PC-9 (cell line): ENCODE results near the gene CPB1. TPM values are rescaled to one million over a fixed set of nuclear protein-coding genes. Genes with fewer than 3 reads are reported as not detected.

Experiments used
- BruUV-seq: library from RNA; stranded (reverse); fragments of 400-500 nt; replicated peaks from 2 replicates; lab custom pipeline; 2021; lab: Mats Ljungman, UMichigan
- CTCF ChIA-PET: fragments of 300-600 bp; sonication (Branson Sonifier 250); formaldehyde crosslinking; loops from one replicate; lab custom pipeline; 2022; ENCODE audit warnings: antibody characterized with exemption; lab: Charles Lee
- POLR2A ChIA-PET: fragments of 300-600 bp; sonication (Branson Sonifier 250); formaldehyde crosslinking; loops from one replicate; lab custom pipeline; 2022; ENCODE audit warnings: antibody characterized with exemption; ENCODE audit not compliant: unreplicated experiment; lab: Charles Lee
- DNase-seq, 2 experiments: peaks; one replicate each; pipeline versions ENCODE4 v3.0.0 to v3.0.0-alpha.2; 2015 to 2022; ENCODE audit warnings: mixed read lengths in 1 of 2
- H2AFZ ChIP-seq: fragments of 200-600 bp; sonication (generic); 2 replicates; pipeline ENCODE4 v1.8.1; 2017; ENCODE audit warnings: antibody characterized with exemption
- H3F3A ChIP-seq: fragments of 200-600 bp; sonication (generic); 2 replicates; pipeline ENCODE4 v1.8.1; 2017; ENCODE audit warnings: antibody characterized with exemption, mild to moderate bottlenecking, low read depth; ENCODE audit not compliant: insufficient read depth
- H3K27ac ChIP-seq: fragments of 200-600 bp; sonication (generic); 2 replicates; pipeline ENCODE4 v1.6.1; 2016; ENCODE audit warnings: mixed run types
- H3K27me3 ChIP-seq: fragments of 200-600 bp; sonication (generic); 2 replicates; pipeline ENCODE4 v1.6.1; 2016; ENCODE audit warnings: low read depth, mixed run types; ENCODE audit not compliant: insufficient read depth
- H3K36me3 ChIP-seq: fragments of 200-600 bp; sonication (generic); 2 replicates; pipeline ENCODE4 v1.6.1; 2016; ENCODE audit warnings: low read depth, mixed run types
- H3K4me1 ChIP-seq: fragments of 200-600 bp; sonication (generic); replicated peaks from 2 replicates; pipeline ENCODE4 v1.6.1; 2016; ENCODE audit warnings: mixed run types; ENCODE audit not compliant: insufficient read depth
- H3K4me2 ChIP-seq: fragments of 200-600 bp; sonication (generic); 2 replicates; pipeline ENCODE4 v1.6.1; 2017; ENCODE audit warnings: mixed run types
- H3K4me3 ChIP-seq: fragments of 200-600 bp; sonication (generic); 2 replicates; pipeline ENCODE4 v1.6.1; 2016; ENCODE audit warnings: mixed run types
- H3K79me2 ChIP-seq: fragments of 200-600 bp; sonication (generic); 2 replicates; pipeline ENCODE4 v1.6.1; 2017; ENCODE audit warnings: low read depth, mixed run types
- H3K9me2 ChIP-seq: fragments of 200-600 bp; sonication (generic); 2 replicates; pipeline ENCODE4 v1.8.1; 2017; ENCODE audit warnings: mild to moderate bottlenecking; ENCODE audit not compliant: insufficient read depth
- H3K9me3 ChIP-seq: fragments of 200-600 bp; sonication (generic); 2 replicates; pipeline ENCODE4 v1.8.1; 2016; ENCODE audit warnings: low read depth; ENCODE audit not compliant: insufficient read depth
- H4K20me1 ChIP-seq: fragments of 200-600 bp; sonication (generic); 2 replicates; pipeline ENCODE4 v1.8.1; 2017; ENCODE audit not compliant: insufficient read depth
- CTCF ChIP-seq: fragments of 200-600 bp; sonication (generic); conservative IDR thresholded peaks from 2 replicates; pipeline ENCODE4 v1.6.1; 2017; ENCODE audit warnings: mixed run types, antibody characterized with exemption, mild to moderate bottlenecking, moderate library complexity
- EZH2 ChIP-seq: fragments of 200-600 bp; sonication (generic); IDR thresholded peaks from 2 replicates; pipeline ENCODE4 v1.8.0; 2017; ENCODE audit warnings: antibody characterized with exemption, low read depth
- intact Hi-C: fragments of 100-400 bp; cut with micrococcal nuclease; formaldehyde crosslinking; loops from one replicate; pipeline ENCODE4 v1.10.0; 2022; ENCODE audit not compliant: unreplicated experiment
- total RNA-seq: library from RNA; stranded (reverse); gene quantifications from 2 replicates; pipeline ENCODE4 v1.2.3, GENCODE V29; 2021

CPB1 gene
- total RNA-seq, 1 experiment from 2014 or later = not detected

DNA sequence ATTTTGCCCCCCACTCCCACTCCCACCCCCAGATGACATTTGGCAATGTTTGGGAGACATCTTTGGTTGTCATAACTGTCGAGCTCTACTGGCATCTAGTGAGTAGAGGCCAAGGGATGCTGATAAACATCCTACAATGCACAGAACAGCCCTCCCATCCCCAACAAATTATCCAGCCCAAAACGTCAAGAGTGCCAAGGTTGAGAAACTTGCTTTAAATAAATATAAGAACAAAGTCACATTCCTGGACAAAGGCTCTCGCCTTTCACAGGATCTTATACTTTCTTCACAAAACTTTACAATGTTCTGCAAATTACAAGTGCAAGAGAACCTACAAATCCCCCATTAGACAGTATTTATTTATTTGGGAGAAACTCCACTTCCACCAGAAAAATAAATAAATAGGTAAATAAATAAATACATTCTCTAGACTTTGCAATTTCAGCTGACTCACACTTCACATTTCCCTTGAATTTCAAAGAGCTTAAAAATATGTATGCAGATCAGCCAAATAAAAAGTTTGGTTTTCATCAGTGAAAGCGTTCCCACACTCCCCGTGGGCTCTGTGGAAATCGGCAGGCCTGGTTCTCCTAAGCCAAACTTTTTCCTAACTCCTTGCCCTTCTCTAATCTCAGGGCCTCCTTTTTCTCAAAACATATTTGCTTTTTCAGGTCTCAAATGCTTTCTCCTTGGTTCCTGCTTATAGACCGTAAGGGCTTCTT, 24.8 kb downstream of the CPB1 start:
- CTCF ChIA-PET = no interaction called here
- Histone ChIP-seq H3K79me2 (no peaks in the 10 kb centered on the region), H2AFZ (no peak overlapping the region), H3K36me3 (no peaks in the 10 kb centered on the region), H3K4me3 (no peak overlapping the region), H3K4me2 (no peak overlapping the region), H4K20me1 (no peaks in the 10 kb centered on the region), H3K4me1 (no peaks in the 10 kb centered on the region), H3K9me3 (no peaks in the 10 kb centered on the region), H3K27ac (no peak overlapping the region), H3F3A (no peaks in the 10 kb centered on the region), H3K9me2 (no peaks in the 10 kb centered on the region), H3K27me3 (no peaks in the 10 kb centered on the region)
- BruUV-seq = no TSS peak
- DNase-seq = no peak
- TF ChIP-seq CTCF (no peak), EZH2 (no peak)
- POLR2A ChIA-PET = no interaction called here
- intact Hi-C loops = no loop called here

GRCh38 chr3:148853076-148853475, 25.5 kb downstream of the CPB1 start:
- TF ChIP-seq EZH2 (no peak), CTCF (no peak)
- H4K20me1 ChIP-seq = no peaks in the 10 kb centered on the region
- POLR2A ChIA-PET = no interaction called here
- no peaks in the 10 kb centered on the region for H3K36me3 ChIP-seq
- H2AFZ ChIP-seq = no peak overlapping the region
- BruUV-seq = no TSS peak
- no peaks in the 10 kb centered on the region for H3K27me3 ChIP-seq
- no peaks in the 10 kb centered on the region for H3K9me2 ChIP-seq
- intact Hi-C loops = no loop called here
- H3K4me1 ChIP-seq = no peaks in the 10 kb centered on the region
- no peak overlapping the region for H3K4me2 ChIP-seq
- no peaks in the 10 kb centered on the region for H3K9me3 ChIP-seq
- H3K4me3 ChIP-seq = no peak overlapping the region
- no peaks in the 10 kb centered on the region for H3F3A ChIP-seq
- no peaks in the 10 kb centered on the region for H3K79me2 ChIP-seq
- H3K27ac ChIP-seq = no peak overlapping the region
- CTCF ChIA-PET = no interaction called here
- no peak for DNase-seq

DNA sequence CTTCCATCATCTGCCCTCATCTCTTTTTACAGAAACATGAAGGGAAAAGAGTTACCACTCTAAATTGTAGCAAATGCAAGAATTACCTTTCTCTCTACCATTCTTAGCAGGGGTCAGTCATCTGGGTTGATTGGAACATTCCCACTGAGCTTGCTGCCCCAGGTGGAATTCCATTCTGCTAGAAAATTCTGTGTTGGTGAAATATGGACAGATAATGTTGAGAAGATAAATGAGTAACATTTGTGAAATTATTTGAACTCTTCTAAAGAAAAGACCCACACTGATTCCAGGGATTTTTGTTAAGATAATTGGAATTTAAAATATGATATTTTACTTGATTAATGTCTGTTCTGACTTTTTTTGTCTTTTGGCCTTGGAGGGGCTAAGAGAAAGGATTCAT, 26.4 kb downstream of the CPB1 start:
- H3K9me3 ChIP-seq = no peaks in the 10 kb centered on the region
- H3K4me2 ChIP-seq = no peak overlapping the region
- H2AFZ ChIP-seq = no peak overlapping the region
- BruUV-seq = no TSS peak
- CTCF ChIA-PET = no interaction called here
- no peak overlapping the region for H3K27ac ChIP-seq
- no peaks in the 10 kb centered on the region for H3F3A ChIP-seq
- DNase-seq = no peak
- no peaks in the 10 kb centered on the region for H3K27me3 ChIP-seq
- TF ChIP-seq EZH2 (no peak), CTCF (no peak)
- H3K4me3 ChIP-seq = no peak overlapping the region
- intact Hi-C loops = no loop called here
- H3K79me2 ChIP-seq = no peaks in the 10 kb centered on the region
- H3K36me3 ChIP-seq = no peaks in the 10 kb centered on the region
- H3K9me2 ChIP-seq = no peaks in the 10 kb centered on the region
- POLR2A ChIA-PET = no interaction called here
- no peaks in the 10 kb centered on the region for H3K4me1 ChIP-seq
- no peaks in the 10 kb centered on the region for H4K20me1 ChIP-seq
